NB4 (cell line): ENCODE results near the gene STT3B.

Source experiments
- DNase-seq: peaks from one replicate; pipeline ENCODE4 v3.0.0; 2010; ENCODE audit warnings: low read depth
- H3K4me3 ChIP-seq: one replicate; pipeline ENCODE4 v1.5.1; 2011; ENCODE audit warnings: mild to moderate bottlenecking, low read depth, low read length, moderate library complexity
- MYC ChIP-seq: IDR thresholded peaks from 2 replicates; pipeline ENCODE4 v1.6.1; 2011; ENCODE audit warnings: low read depth, low read length
- POLR2A ChIP-seq: IDR thresholded peaks from 2 replicates; pipeline ENCODE4 v1.6.1; 2011; ENCODE audit warnings: mild to moderate bottlenecking; ENCODE audit not compliant: insufficient read length; ENCODE audit errors: extremely low read depth
- TF ChIP-seq, protein P1 (sequence below): IDR thresholded peaks from one replicate; pipeline ENCODE4 v1.5.1; 2012; ENCODE audit warnings: low read depth, low read length
- TF ChIP-seq, protein P2 (sequence below): IDR thresholded peaks from 2 replicates; pipeline ENCODE4 v1.6.1; 2011; ENCODE audit warnings: low read depth, low read length

Gene STT3B

DNA sequence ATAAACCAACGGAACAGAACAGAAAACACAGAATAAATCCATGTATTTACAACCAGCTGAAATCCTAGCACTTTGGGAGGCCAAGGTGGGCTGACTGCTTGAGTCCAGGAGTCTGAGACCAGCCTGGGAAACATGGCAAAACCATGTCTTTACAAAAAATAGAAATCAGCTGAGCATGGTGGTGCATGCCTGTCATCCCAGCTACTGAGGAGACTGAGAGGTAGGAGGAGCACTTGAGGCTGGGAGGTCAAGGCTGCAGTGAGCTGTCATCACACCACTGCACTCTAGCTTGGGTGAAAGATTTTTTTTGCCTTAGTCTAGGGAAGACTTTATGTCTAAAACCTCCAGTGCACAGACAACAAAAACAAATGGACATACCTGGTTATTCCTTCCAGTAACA is 120.7 kb downstream of the STT3B start:
- H3K4me3 ChIP-seq, result no peak overlapping the region
- no peak for DNase-seq
- TF ChIP-seq POLR2A (no peak), MYC (no peak)
- TF ChIP-seq, protein P1, sequence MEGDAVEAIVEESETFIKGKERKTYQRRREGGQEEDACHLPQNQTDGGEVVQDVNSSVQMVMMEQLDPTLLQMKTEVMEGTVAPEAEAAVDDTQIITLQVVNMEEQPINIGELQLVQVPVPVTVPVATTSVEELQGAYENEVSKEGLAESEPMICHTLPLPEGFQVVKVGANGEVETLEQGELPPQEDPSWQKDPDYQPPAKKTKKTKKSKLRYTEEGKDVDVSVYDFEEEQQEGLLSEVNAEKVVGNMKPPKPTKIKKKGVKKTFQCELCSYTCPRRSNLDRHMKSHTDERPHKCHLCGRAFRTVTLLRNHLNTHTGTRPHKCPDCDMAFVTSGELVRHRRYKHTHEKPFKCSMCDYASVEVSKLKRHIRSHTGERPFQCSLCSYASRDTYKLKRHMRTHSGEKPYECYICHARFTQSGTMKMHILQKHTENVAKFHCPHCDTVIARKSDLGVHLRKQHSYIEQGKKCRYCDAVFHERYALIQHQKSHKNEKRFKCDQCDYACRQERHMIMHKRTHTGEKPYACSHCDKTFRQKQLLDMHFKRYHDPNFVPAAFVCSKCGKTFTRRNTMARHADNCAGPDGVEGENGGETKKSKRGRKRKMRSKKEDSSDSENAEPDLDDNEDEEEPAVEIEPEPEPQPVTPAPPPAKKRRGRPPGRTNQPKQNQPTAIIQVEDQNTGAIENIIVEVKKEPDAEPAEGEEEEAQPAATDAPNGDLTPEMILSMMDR, result no peak
- TF ChIP-seq, protein P2, sequence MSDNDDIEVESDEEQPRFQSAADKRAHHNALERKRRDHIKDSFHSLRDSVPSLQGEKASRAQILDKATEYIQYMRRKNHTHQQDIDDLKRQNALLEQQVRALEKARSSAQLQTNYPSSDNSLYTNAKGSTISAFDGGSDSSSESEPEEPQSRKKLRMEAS, result no peak

DNA sequence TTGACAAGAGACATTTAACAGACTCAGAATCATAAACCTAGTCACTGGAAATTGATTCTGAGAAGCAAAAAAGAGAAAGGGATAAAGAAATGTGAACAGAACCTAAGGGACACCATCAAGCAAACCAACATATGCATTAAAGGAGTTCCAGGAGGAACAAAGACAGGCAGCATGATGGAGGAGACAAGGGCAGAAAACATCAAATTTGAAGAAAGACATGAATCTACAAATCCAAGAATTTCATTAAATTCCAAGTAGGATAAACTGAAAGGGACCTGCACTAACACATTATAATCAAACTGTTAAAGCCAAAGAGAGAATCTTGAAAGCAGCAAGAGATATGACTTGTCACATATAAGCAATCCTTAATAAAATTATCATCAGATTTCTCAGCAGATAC is 122.3 kb downstream of the STT3B start:
- no peak overlapping the region for H3K4me3 ChIP-seq
- DNase-seq, result no peak
- TF ChIP-seq MYC, result no peak
- TF ChIP-seq POLR2A, result no peak
- TF ChIP-seq, protein P1, result no peak
- TF ChIP-seq, protein P2, result no peak

DNA sequence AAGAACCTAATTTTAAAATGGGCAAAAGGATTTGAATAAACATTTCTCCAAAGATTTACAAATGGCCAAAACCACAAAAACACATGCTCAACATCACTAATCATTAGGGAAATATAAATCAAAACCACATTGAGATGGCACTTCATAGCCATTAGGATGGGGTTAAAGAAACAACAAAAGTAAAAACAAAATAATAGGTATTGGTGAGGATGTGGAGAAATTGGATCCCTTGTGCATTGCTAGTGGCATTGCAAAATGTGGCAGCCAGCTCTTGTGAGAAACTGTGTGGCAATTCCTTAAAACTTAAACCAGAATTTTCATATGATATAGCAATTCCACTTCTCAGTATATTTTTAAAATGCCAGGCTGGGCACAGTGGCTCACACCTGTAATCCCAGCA is 126.5 kb downstream of the STT3B start:
- TF ChIP-seq, protein P1, result no peak
- TF ChIP-seq, protein P2, result no peak
- TF ChIP-seq MYC, result no peak
- no peak for TF ChIP-seq POLR2A
- DNase-seq, result no peak
- H3K4me3 ChIP-seq, result no peak overlapping the region

DNA sequence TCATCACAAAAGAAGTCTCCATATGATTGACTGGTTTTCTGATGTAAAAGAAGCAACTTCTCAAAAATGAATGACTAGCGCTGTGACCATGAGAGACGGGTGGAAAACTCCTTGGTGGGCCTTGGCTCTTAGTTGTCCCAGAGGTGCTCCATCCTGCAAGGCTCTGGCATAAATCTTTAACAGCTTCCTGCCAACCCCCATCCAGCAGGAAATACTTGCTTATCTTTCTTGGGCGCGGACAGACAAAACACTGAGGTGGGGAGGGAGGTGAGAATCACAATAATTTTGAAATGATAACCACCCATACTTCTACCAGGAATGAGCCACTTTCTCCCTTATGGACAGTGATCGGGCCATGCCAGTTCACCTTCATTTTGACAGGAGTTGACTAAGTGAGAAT is 128.6 kb downstream of the STT3B start:
- DNase-seq, result no peak
- H3K4me3 ChIP-seq, result no peak overlapping the region
- TF ChIP-seq POLR2A (no peak), MYC (no peak)
- TF ChIP-seq, protein P1, result no peak
- TF ChIP-seq, protein P2, result no peak

DNA sequence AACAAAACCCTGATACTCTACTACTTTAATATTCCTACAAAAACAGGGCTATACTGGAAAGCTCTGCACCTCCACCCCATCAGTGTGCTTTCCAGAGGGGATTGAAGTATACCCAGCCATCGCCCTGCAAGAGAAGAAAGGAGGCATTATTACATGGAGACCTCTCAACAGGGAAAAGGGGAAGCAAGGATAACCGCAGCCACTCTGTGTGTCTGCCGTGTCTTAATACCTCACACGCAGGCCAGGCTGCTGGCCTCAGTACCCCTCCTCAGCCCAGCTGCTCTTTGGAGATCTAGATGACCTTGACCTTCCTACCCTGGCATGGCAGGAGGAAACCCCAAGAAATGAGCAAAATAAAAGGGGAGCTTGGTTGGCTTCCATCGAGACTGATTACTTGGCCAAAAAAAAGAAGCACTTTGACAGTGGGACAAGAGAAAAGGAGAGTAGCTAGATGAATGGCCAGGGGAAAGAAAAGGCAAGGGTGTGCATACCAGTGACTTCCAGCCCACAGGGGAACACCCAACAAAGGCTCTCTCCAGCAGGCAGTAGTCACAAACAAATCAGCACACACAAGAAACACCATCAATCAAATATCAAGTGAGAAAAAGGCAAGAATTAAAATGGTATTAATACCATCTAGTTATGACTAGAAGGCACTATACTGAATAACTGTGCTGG is 129.4 kb downstream of the STT3B start:
- TF ChIP-seq, protein P2, result no peak
- no peak for TF ChIP-seq POLR2A
- TF ChIP-seq, protein P1, result no peak
- no peak for TF ChIP-seq MYC
- DNase-seq, result peak; percentile 75
- H3K4me3 ChIP-seq, result no peak overlapping the region

DNA sequence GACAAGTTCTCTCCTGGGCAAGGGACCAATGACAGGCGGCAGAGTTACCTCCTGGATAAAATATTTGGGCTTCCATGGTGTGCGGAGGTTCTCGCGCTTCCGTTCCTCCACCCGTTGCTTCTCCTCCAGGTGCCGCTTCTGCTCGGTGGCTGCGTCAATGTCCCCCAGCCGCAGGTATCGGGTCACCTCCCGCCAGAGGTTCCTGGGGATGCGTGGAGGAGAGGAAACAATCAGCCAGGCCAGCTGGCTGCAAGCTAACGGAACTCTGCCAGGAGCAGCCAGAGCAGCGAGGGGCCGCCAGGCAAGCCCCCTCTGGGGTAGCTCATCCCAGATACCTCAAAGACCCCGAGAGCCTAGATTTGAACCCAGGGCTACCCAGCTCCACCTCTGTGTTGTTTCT is 131.3 kb downstream of the STT3B start:
- TF ChIP-seq MYC, result no peak
- TF ChIP-seq, protein P1, result no peak
- TF ChIP-seq, protein P2, result no peak
- TF ChIP-seq POLR2A, result no peak
- DNase-seq, result no peak
- no peak overlapping the region for H3K4me3 ChIP-seq
